ENCODE measurements around the gene STPG3. TPM values are rescaled to one million over a fixed set of nuclear protein-coding genes. Genes with fewer than 3 reads are reported as not detected.
A peak's percentile ranks its signal among the peaks of the same experiment; 100 is the strongest.

The STPG3 gene
- total RNA-seq, 4 donors from 2014 or later: not detected

- intact Hi-C loops (cut with DNase I): no loop called here
- H3K36me3 ChIP-seq: peaks cover 13 to 25% (median 19%) of the 10 kb centered on the region in 4 donors
- no peaks in the 10 kb centered on the region for H3K27me3 ChIP-seq
- TF ChIP-seq POLR2A (IDR thresholded peaks at IDR 0.05; ENCODE audit: low read depth) (no peak), CTCF (IDR thresholded peaks at IDR 0.05) (no peak), EP300 (IDR thresholded peaks at IDR 0.05) (no peak), POLR2AphosphoS5 (IDR thresholded peaks at IDR 0.05) (peak in 1 of 2 donors; percentile 19)
- 89% methylated on average over 6 of the region's 15 CpGs for WGBS
- H3K4me3 ChIP-seq: no peak overlapping the region
- peak overlapping the region in 2 of 4 donors; percentile 5 to 22 for H3K27ac ChIP-seq (replicated peaks in 1 of 4)
- no peaks in the 10 kb centered on the region for H3K9me3 ChIP-seq
- no peak for DNase-seq (ENCODE audit: extremely low spot score)
- peaks cover 39 to 46% (median 45%) of the 10 kb centered on the region in 4 donors for H3K4me1 ChIP-seq
These were observed 7.2 kb upstream of the STPG3 start for GRCh38 chr9:137243626-137244485.

GRCh38 chr9:137244486-137245449, 6.3 kb upstream of the STPG3 start:
- Histone ChIP-seq H3K4me1 (peaks cover 30 to 37% (median 36%) of the 10 kb centered on the region in 4 donors), H3K27me3 (no peaks in the 10 kb centered on the region), H3K36me3 (peaks cover 13 to 25% (median 19%) of the 10 kb centered on the region in 4 donors), H3K27ac (replicated peaks in 1 of 4) (peak overlapping the region in 2 of 4 donors; percentile 5 to 22), H3K9me3 (no peaks in the 10 kb centered on the region), H3K4me3 (no peak overlapping the region)
- 68% methylated on average over 22 of the region's 36 CpGs for WGBS
- intact Hi-C loops (cut with DNase I): no loop called here
- TF ChIP-seq CTCF (IDR thresholded peaks at IDR 0.05): no peak
- DNase-seq (ENCODE audit: extremely low spot score): no peak

- Histone ChIP-seq H3K27ac (replicated peaks in 1 of 4) (no peak overlapping the region), H3K9me3 (no peaks in the 10 kb centered on the region), H3K4me1 (peaks cover 28 to 37% (median 30%) of the 10 kb centered on the region in 4 donors), H3K27me3 (no peaks in the 10 kb centered on the region), H3K4me3 (no peak overlapping the region), H3K36me3 (peaks cover 13 to 25% (median 19%) of the 10 kb centered on the region in 4 donors)
- 93% methylated on average over 9 of the region's 25 CpGs for WGBS
- intact Hi-C loops (cut with DNase I): no loop called here
- TF ChIP-seq POLR2AphosphoS5 (IDR thresholded peaks at IDR 0.05): no peak
- TF ChIP-seq CTCF (IDR thresholded peaks at IDR 0.05): no peak
- no peak for TF ChIP-seq POLR2A (IDR thresholded peaks at IDR 0.05; ENCODE audit: low read depth)
- no peak for TF ChIP-seq EP300 (IDR thresholded peaks at IDR 0.05)
- no peak for DNase-seq (ENCODE audit: extremely low spot score)
These were observed 5.3 kb upstream of the STPG3 start for GRCh38 chr9:137245450-137246421.
